GM23248 (cell line): Measurements from ENCODE around the gene KCND2.

Source experiments
- EZH2 ChIP-seq: fragments of 200-600 bp; sonication (generic); IDR thresholded peaks from 2 replicates; pipeline ENCODE4 v1.6.1; 2018; ENCODE audit warnings: antibody characterized with exemption, mild to moderate bottlenecking; ENCODE audit not compliant: insufficient read depth, poor library complexity, severe bottlenecking
- EZH2phosphoT487 ChIP-seq: fragments of 200-600 bp; sonication (generic); IDR thresholded peaks from 2 replicates; pipeline ENCODE4 v1.6.1; 2018; ENCODE audit warnings: antibody characterized with exemption, moderate library complexity, mild to moderate bottlenecking, low read depth; ENCODE audit not compliant: insufficient read depth

DNA sequence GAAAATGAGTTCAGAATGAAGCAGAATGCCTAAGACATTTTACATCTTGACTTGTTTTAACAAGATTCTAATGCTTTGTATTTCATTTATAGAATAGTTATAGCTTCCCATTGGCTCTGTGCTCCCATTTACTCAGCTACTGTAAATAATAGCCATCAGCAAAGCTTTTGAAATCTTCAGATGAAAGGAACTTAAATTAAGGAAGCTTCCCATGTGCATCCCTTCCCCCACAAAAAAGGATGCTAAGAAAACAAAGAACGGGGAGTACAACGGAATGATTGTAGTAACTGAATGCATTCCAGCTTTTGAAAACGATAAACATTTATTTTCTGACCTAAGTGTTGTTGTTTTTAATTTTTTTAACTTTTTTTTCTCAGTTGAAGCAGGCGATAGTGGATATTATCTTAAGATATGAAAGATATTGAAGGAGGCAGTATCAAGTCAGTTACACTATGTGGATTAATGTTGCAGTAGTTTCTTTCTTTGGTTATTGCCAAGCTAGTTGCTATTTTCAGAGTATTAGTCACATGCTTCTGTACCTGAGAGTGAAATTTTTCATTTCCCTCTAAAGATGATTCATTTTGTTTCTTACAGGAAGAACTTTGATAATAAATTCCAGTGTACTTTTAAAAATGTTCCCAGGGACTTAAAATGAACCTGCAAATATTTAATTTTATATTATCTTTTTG is 129.2 kb downstream of the KCND2 start:
- no peak for TF ChIP-seq EZH2
- TF ChIP-seq EZH2phosphoT487, result no peak
